ENCODE measurements around the gene SPAG6. TPM values are rescaled to one million over a fixed set of nuclear protein-coding genes. Genes with fewer than 3 reads are reported as not detected.

SPAG6 gene
- total RNA-seq, 4 donors from 2014 or later, result 0.19 TPM; not detected in 3

DNA sequence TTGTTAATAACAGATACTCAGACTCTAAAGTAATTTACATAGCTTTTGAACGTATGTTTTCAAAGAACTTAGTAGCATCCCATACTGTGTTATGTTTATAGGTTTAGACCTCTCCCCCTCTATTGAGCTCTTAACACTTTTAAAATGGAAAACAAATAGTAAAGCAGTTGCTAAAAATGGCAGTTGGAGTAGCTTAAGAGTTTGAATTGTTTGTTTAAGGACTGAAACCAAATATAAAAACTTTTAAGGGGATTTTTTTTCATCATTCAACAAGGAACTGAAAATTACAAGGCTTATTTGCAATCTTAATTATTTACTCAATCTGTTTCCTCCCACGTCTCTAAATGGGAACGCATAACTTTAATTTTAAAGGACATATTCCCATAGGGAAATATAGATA lies 1.6 kb upstream of the SPAG6 start:
- WGBS, 2 donors, result 25 to 32% methylated on average over 3 of the region's 3 CpGs
- no peak for TF ChIP-seq CTCF (IDR thresholded peaks at IDR 0.05)
- TF ChIP-seq POLR2A (IDR thresholded peaks at IDR 0.05), result no peak
- H3K4me3 ChIP-seq, result no peak overlapping the region
- H3K27me3 ChIP-seq, result peaks cover 21 to 98% (median 52%) of the 10 kb centered on the region in 4 donors
- DNase-seq, result no peak
- no peak overlapping the region for H3K27ac ChIP-seq
- intact Hi-C loops (cut with DNase I), result no loop called here
- no peaks in the 10 kb centered on the region for H3K36me3 ChIP-seq
- peaks cover 0 to 4% (median 0%) of the 10 kb centered on the region in 3 donors for H3K9me3 ChIP-seq
- H3K4me1 ChIP-seq, result peaks cover 4 to 29% (median 12%) of the 10 kb centered on the region in 3 donors

- Histone ChIP-seq H3K27me3 (peaks cover 16 to 97% (median 48%) of the 10 kb centered on the region in 4 donors), H3K4me3 (no peak overlapping the region), H3K4me1 (peaks cover 4 to 29% (median 12%) of the 10 kb centered on the region in 3 donors), H3K27ac (no peak overlapping the region), H3K9me3 (peaks cover 0 to 4% (median 0%) of the 10 kb centered on the region in 3 donors), H3K36me3 (no peaks in the 10 kb centered on the region)
- TF ChIP-seq CTCF (IDR thresholded peaks at IDR 0.05) (no peak), POLR2A (IDR thresholded peaks at IDR 0.05) (no peak)
- WGBS, 2 donors, result 36 to 44% methylated on average over 1 of the region's 1 CpG
- intact Hi-C loops (cut with DNase I), result no loop called here
- DNase-seq, result no peak
Observed at GRCh38 chr10:22344249-22344648, 1.0 kb upstream of the SPAG6 start.

DNA sequence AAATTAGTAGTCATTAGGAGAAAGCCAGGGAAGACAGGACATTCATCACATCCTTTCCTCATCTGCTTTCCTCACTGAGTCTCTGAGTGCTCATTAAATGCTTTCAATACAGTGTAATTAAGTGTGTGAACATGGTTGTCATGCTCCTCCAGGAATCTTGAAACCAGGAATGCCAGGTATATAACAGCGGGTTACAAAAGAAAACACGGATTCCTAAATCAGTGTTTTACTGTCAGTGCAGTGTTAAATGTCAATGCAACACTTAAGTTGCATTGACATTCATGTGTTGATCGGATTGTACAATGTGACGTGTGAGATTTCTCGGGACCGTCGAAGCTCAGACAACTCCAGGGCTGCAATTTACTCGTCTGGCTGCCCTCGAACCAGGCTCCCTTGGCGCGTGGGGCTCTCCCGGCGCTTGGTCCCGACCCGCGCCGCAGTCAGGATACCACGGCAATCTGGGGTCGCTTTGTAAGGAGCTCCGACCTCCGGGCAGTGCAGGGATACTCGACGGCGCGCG lies 455 bp upstream of the SPAG6 start:
- Histone ChIP-seq H3K9me3 (peaks cover 0 to 4% (median 0%) of the 10 kb centered on the region in 3 donors), H3K4me1 (peaks cover 3 to 25% (median 10%) of the 10 kb centered on the region in 3 donors), H3K27me3 (peaks cover 14 to 91% (median 42%) of the 10 kb centered on the region in 4 donors), H3K36me3 (no peaks in the 10 kb centered on the region), H3K27ac (no peak overlapping the region), H3K4me3 (peak overlapping the region in 2 of 4 donors; percentile 32 to 46)
- intact Hi-C loops (cut with DNase I), result no loop called here
- 15 to 35% methylated on average over 7 to 19 of the region's 26 CpGs for WGBS, 2 donors
- TF ChIP-seq CTCF (IDR thresholded peaks at IDR 0.05) (no peak), POLR2A (IDR thresholded peaks at IDR 0.05) (no peak)
- no peak for DNase-seq

GRCh38 chr10:22346096-22346661 lies 883 bp downstream of the SPAG6 start:
- Histone ChIP-seq H3K27ac (no peak overlapping the region), H3K4me3 (no peak overlapping the region), H3K9me3 (peaks cover 0 to 4% (median 0%) of the 10 kb centered on the region in 3 donors), H3K36me3 (no peaks in the 10 kb centered on the region), H3K4me1 (peaks cover 0 to 17% (median 6%) of the 10 kb centered on the region in 3 donors), H3K27me3 (peaks cover 14 to 80% (median 41%) of the 10 kb centered on the region in 4 donors)
- DNase-seq, result no peak
- TF ChIP-seq CTCF (IDR thresholded peaks at IDR 0.05) (no peak), POLR2A (IDR thresholded peaks at IDR 0.05) (no peak)
- intact Hi-C loops (cut with DNase I), result no loop called here
- 31 to 50% methylated on average over 8 of the region's 8 CpGs for WGBS, 2 donors

- Histone ChIP-seq H3K36me3 (no peaks in the 10 kb centered on the region), H3K27ac (no peak overlapping the region), H3K4me1 (peaks cover 0 to 11% (median 0%) of the 10 kb centered on the region in 3 donors), H3K4me3 (no peak overlapping the region), H3K27me3 (peaks cover 12 to 60% (median 13%) of the 10 kb centered on the region in 4 donors), H3K9me3 (peaks cover 0 to 4% (median 0%) of the 10 kb centered on the region in 3 donors)
- 89 to 96% methylated on average over 1 of the region's 1 CpG for WGBS, 2 donors
- no peak for TF ChIP-seq CTCF (IDR thresholded peaks at IDR 0.05)
- TF ChIP-seq POLR2A (IDR thresholded peaks at IDR 0.05), result no peak
- no peak for DNase-seq
- intact Hi-C loops (cut with DNase I), result no loop called here
Observed at GRCh38 chr10:22349755-22350154, 4.5 kb downstream of the SPAG6 start.

Data from esophagus squamous epithelium (tissue), 5 donors.